Measurements from ENCODE around the gene SLC26A11.
"Not testable (repeated sequence)": the region's sequence is repeated elsewhere in the genome, so short reads cannot be mapped to it uniquely, and the experiment has no call there.

Gene SLC26A11

DNA sequence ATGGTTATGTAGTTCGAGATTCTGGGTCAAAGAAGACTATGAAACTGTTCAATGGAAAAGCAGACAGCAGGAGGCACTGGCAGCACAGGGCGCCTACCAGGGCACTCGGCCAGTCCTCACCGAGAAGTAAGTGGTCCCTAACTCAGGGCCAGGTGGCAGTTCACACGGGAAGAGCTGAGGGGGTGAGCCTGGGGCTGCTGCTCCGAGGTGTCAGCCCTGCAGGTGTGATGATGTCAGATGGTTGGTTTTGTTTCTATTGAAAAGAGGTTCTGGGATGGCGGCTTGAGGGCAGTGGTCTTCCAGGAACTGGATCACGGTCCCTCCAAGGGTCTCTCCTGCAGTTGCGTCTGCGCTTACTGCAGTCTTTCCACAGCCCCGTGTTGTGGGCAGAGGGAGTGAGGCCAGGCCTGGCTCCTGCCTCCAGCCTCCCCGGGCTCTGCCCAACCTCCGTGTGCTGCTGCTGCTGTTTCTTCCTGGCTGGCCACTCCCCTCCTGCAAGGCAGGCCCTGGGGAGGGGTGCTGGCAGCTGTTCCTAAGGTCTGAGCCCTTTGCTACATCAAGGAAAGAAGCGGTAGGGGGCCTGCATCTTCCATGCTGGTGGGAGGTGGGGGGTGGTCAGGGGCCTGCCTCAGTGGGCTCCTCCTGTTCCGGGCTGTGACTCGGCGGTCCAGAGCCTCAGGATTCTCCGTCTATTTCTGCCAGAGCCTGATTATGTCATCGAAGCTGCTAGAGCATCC lies 63.1 kb downstream of the SLC26A11 start:
- no peak for DNase-seq (ENCODE audit: low spot score)

DNA sequence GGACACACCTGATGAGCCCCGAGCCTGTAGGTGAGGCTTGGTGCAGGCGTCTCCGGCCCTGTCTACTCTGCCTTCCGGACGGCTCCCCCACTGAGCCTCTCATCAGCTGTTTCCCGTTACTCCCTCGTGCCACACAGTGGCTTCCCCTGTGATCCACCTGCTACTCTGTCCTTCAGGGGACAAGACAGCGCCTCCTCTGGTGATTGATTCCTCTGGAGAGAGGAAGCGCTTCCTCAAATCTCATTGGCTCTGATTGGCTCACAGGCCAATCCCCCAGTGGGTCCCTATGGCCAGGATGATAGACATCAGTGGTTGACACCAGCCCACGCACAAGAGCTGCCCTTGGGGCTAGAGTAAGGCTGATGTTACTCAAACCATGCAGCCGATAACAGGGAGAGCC lies 64.4 kb downstream of the SLC26A11 start:
- DNase-seq (ENCODE audit: low spot score): no peak

DNA sequence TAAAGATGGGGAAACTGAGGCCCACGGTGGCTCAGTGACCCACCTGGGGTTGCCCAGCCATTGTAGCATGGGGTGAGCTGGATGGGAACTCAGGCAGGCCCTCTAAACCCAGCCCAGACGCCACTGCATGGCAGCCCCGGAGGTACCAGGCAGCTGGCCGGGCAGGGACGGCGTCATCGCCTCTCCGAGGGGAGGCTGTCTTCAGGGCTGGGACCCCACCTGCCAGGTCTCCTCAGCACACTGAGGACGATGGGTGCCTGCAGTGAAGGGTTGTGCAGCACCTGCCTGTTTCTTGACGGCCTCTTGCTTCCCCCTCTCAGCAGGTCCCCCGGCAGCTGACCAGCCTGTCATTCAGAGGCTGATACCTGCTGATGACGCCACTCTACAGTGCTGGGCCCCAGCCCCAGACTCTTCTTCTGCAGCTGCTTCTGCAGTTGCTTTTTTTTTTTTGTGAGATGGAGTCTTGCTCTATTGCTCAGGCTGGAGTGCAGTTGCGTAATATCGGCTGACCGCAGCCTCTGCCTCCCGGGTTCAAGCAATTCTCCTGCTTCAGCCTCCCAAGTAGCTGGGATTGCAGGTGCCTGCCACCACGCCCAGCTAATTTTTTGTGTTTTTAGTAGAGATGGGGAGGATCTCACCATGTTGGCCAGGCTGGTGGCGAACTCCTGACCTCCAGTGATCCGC lies 65.2 kb downstream of the SLC26A11 start:
- DNase-seq (ENCODE audit: low spot score): no peak

DNA sequence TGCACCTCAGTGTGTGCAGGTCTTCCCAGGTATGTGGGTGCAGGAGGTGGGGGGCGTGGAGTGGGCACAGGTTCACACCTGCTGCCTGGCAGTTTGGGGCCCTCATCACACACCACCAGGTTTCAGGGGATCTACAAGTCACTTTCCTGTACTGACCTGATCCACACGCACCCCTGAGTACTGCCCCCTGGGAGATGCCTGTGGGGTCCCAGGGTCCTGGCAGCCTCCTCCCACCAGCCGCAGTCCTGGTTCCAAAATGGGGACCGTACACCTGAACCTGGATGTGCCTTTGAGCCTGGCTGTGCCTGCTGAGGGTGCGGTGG lies 66.4 kb downstream of the SLC26A11 start:
- no peak for DNase-seq (ENCODE audit: low spot score)

DNA sequence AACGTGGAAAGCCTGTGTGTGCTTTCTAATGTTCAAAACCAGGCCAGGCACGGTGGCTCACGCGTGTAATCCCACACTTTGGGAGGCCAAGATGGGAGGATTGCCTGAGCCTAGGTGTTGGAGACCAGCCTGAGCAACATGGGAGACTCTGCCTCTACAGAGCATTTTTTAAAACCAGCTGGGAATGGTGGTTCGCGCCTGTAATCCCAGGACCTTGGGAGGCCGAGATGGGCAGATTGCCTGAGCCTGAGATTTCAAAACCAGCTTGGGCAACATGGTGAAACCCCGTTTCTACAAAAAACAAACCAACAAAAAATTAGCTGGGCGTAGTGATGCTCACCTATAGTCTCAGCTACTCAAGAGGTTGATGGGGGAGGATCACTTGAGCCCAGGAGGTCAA lies 66.8 kb downstream of the SLC26A11 start:
- DNase-seq (ENCODE audit: low spot score): no peak

DNA sequence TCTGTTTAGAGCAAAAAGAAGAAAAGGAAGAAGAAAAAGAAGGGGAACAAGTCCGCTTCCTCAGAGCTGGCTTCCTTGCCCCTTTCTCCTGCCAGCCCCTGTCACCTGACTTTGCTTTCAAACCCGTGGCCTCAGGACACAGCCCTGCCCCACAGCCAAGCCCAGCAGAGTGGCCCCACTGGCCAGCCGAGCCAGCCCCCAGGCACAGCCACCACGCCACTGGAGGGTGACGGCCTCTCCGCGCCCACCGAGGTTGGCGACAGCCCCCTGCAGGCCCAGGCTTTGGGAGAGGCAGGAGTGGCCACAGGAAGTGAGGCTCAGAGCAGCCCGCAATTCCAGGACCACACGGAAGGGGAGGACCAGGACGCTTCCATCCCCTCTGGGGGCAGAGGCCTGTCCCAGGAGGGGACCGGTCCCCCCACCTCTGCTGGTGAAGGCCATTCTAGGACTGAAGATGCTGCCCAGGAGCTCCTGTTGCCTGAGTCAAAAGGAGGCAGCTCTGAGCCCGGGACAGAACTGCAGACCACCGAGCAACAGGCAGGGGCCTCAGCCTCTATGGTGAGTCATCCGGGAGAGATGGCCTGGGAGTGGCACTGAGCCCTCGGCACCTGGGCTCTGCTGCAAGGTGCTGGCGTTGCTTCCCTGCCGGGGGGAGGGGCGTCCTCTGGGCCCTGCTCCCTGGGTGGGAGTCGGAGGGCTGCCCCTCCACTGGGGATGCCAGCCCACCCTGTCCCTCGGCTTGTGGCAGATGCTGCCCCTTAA lies 67.8 kb downstream of the SLC26A11 start:
- no peak for DNase-seq (ENCODE audit: low spot score)

DNA sequence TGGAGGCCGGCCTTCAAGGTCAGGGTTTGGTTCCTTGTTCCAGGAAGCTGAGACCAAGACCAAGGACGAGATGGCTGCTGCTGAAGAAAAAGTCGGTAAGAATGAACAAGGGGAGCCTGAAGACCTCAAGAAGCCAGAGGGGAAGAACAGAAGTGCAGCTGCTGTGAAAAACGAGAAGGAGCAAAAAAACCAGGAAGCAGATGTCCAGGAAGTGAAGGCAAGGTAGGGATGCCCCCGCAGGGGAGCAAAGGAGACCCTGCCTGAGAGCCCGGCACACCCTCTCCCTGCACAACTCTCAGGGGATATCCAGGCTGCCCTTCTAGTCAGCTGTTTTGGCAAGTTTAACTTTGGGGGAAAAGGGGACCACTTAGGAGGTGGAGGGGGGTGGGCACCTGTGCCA lies 69.4 kb downstream of the SLC26A11 start:
- no peak for DNase-seq (ENCODE audit: low spot score)

DNA sequence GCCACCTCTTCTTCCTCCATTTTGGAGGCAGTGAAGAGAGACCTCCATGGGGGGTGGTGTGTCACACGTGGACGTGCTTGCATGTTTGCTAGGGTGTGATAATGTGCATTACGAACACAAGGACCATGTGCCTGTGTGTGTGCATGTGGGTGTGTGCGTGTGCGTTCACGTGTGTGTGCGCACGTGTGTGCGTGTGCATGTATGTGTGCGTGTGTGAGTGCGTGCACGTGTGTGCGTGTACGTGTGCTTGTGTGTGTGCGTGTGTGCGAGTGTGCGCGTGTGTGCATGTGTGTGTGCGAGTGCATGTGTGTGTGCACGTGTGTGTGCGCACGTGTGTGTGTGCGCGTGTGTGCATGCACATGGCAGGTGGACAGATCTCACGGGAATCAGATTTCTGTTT lies 69.9 kb downstream of the SLC26A11 start:
- DNase-seq (ENCODE audit: low spot score): no peak

DNA sequence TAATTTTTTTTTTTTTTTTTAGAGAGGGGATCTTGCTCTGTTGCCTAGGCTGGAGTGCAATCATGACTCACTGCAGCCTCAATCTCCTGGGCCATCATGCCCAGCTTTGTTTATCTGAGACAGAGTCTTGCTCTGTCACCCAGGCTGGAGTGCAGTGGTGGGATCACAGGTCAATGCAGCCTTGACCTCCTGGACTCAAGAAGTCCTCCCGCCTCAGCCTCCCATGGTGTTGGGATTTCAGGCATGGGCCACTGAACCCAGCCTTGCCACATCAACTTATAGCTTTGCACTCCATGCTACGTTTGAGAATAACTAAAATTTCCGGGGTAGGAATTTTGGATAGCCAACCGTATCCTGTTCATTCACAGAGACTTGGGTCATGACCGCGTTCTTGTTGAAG lies 71.0 kb downstream of the SLC26A11 start:
- no peak for DNase-seq (ENCODE audit: low spot score)

DNA sequence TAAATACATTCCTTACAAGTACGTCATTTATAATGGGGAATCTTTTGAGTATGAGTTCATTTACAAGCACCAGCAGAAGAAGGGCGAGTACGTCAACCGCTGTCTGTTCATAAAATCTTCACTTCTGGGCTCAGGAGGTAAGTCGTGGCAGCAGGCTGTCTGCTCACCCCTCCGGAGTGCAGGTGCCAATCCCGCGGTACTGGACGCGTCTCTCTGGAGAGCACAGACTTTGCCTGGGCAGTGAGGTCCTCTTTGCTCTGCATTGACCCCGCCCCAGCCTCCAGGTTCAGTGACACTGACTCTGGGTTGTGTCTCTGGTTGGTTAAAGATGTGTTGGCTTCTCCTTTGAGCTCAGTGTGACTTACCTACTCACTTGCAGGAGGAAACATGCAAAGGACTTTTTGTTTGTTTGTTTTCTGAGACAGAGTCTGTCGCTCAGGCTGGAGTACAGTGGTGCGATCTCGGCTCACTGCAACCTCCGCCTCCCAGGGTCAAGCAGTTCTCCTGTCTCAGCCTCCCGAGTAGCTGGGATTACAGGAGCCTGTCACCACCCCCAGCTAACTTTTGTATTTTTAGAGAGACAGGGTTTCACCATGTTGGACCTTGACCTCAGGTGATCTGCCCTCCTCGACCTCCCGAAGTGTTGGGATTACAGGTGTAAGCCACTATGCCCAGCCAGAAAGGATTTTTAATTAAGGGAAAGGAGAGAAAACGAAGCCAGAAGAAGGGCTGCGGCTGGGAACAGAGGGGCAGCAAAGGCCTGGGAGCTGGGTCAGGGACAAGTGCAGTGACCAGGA lies 71.7 kb downstream of the SLC26A11 start:
- DNase-seq (ENCODE audit: low spot score): no peak

DNA sequence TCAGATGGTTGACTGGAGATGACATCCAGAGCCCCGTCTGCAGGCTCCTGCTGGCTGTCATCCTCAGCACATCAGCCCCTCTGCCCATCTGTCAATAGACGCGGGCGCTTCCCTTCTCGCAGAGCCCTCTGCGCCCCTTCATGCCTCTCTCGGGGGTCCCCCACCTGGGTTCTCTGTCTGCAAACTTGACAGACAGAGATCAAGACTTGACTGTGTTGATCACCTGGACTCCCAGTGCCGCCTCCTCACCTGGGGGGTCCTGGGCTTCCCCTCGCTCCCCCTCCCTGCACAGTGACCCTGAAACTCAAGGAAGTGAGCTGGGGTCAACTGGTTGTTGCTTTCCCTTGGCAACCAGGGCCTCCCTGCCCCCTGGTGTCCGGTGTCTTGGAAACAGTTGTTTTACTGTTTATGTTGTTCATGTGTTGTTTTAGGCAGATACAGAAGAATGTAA lies 72.3 kb downstream of the SLC26A11 start:
- no peak for DNase-seq (ENCODE audit: low spot score)

DNA sequence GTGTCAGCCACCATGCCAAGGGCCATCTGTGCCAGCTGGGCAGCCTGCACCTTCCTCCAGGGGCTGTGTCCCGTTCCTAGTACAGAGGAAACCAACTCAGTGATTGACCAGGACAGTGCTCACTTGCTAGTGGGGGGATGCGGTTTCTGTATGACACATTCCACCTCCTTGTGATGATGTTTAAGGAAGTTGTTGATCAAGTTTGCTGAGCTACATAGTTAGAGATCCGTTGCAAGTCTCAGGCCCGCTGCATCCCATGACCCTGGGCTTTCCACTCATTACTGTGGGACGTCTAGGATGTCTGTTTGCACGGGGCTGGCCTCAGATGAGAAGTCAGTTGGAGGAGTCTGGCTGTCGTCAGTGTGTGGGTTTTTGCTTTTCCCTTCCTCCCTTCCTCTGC lies 74.0 kb downstream of the SLC26A11 start:
- no peak for DNase-seq (ENCODE audit: low spot score)

DNA sequence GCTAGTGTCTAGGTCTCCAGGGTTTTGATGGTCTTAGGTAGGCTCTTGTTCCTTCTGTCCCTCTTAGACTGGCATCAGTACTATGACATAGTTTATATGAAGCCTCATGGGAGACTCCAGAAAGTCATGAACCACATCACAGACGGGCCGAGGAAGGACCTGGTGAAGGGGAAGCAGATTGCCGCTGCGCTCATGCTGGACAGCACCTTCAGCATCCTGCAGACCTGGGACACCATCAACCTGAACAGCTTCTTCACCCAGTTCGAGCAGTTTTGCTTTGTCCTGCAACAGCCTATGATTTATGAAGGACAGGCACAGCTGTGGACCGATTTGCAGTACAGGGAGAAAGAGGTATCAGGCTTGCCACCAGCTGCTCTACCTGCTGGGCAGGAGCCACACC lies 74.4 kb downstream of the SLC26A11 start:
- no peak for DNase-seq (ENCODE audit: low spot score)

DNA sequence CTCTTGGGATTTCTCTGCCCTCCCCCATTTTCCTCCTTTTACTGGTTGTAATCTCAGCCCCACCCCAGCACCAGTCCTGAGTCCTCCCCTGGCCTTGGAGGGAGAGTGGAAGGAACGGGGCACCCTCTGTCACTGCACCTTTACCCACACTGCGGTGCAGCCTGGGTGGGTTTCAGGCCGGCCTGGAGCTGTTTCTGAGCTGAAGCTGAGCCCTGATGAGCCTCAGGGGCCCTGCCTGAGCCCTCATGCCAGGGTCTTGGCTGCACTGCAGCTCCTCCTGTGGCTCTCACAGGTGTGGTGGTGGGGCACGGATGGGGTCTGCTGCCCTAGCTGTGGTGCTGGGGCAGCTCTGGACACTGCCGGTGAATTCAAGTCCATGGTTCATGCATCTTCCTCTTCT lies 74.9 kb downstream of the SLC26A11 start:
- no peak for DNase-seq (ENCODE audit: low spot score)

DNA sequence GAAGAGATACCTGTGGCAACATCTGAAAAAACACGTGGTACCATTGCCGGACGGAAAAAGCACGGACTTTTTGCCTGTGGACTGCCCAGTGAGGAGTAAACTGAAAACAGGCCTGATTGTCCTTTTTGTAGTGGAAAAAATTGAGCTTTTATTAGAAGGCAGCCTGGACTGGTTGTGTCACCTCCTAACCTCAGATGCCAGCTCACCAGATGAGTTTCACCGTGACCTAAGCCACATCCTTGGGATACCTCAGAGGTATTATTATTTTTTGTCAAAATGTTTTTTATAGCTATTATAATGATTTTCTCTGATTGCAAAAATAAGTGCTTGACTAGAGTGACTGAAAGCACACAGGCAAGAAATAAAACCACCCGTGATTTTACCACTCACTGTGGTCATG lies 75.3 kb downstream of the SLC26A11 start:
- DNase-seq (ENCODE audit: low spot score): no peak

DNA sequence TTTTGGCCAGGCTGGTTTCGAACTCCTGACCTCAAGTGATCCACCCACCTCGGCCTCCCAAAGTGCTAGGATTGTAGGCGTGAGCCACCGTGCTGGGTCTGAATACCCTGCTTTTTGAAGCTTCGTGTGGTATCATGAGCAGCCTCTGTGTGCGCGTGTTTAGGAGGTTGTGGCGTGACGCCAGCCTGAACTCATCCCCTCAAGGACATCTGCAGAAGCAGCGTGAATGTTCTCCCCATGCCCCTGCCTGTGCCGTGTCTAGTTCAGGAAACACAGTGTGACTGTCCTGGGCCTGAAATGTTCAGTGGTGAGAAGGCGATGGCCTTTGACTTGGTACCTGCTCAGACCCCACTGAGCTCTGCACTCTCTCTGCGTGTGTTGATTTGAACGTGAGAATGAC lies 76.0 kb downstream of the SLC26A11 start:
- no peak for DNase-seq (ENCODE audit: low spot score)

DNA sequence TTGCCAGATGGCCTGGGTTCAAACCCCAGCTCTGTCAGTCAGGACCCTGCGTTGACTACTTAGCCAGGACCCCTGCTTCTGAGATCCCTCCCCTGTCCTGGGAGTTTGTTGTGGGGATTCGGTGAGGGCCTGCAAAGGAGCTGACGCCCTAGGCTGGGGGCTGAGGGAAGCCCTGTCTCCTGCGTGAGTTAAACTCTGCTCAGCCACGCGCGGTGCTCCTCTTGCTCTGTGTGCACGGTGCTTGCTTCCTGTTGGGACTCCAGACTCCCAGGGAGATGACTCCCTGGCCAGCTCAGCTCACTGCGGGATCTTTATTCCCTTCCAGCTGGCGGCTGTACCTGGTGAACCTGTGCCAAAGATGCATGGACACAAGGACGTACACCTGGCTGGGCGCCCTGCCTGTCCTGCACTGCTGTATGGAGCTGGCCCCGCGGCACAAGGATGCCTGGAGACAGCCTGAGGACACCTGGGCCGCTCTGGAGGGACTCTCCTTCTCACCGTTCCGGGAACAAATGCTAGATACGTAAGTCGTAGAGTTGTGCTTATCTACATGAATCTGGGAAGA lies 77.9 kb downstream of the SLC26A11 start:
- no peak for DNase-seq (ENCODE audit: low spot score)

DNA sequence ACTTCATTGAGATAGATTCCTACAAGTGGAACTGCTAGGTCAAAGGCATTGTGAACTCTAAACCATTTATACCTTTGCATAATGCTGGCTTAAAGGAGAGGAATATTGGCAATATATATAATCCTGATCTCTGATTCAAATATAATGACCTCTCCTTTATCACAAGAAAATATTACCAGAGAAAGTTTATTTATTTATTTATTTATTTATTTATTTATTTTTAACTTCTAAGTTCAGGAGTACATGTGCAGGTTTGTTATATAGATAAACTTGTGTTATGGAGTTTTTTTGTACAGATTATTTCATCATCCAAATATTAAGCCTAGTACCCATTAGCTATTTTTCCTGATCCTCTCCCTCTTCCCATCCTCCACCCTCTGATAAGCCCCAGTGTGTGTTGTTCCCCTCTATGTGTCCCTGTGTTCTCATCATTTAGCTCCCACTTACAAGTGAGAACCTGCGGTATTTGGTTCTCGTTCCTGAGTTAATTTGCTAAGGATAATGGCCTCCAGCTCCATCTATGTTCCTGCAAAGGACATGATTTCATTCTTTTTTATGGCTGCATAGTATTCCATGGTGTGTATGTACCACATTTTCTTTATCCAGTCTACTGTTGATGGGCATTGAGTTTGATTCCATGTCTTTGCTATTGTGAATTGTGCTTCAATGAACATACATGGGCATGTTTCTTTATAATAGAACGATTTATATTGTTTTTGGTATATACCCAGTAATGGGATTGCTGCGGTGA lies 79.3 kb downstream of the SLC26A11 start:
- DNase-seq (ENCODE audit: low spot score): not testable (repeated sequence)

DNA sequence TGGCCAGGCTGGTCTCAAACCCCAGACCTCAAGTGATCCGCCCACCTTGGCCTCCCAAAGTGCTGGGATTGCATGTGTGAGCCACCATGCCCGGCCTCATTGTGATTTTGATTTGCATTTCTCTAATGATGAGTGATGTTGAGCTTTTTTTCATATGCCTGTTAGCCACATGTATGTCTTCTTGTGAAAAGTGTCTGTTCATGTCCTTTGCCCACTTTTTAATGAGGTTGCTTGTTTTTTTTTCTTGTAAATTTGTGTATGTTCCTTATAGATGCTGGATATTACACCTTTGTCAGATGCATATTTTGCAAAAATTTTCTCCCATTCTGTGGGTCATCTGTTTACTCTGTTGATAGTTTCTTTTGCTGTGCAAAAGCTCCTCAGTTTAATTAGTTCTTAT lies 80.5 kb downstream of the SLC26A11 start:
- not testable (repeated sequence) for DNase-seq (ENCODE audit: low spot score)

Measured in AG08395 (cell line).